HEK293 (cell line): ENCODE results near the gene LRCH4.

Experiments
- CTCF ChIA-PET: fragments of 350-600 bp; formaldehyde crosslinking; extraction: SDS; loops from one replicate; lab custom pipeline; 2021; ENCODE audit warnings: antibody characterized with exemption; lab: Yijun Ruan, JAX
- POLR2A ChIA-PET: fragments of 300-600 bp; formaldehyde crosslinking; extraction: SDS; loops from one replicate; lab custom pipeline; 2020; ENCODE audit warnings: antibody characterized with exemption, inconsistent platforms; lab: Yijun Ruan, JAX
- H3K27ac ChIP-seq: fragments of 200-500 bp; sonication (Bioruptor generic); 2 replicates; pipeline ENCODE4 v1.5.1; 2014; ENCODE audit warnings: low read depth, low read length, control low read depth, inconsistent platforms; ENCODE audit errors: extremely low read depth
- H3K36me3 ChIP-seq, 2 experiments: fragments of 200-500 bp in 1 of 2; sonication (Bioruptor generic) in 1 of 2; 1 replicate in 1 of 2; 2 replicates in 1 of 2; pipeline ENCODE4 v1.5.1; 2014 to 2017; ENCODE audit warnings: inconsistent platforms in 2 of 2, low read length in 2 of 2; ENCODE audit not compliant: control insufficient read depth in 2 of 2, insufficient read depth in 1 of 2
- H3K4me1 ChIP-seq: fragments of 200-500 bp; sonication (Bioruptor generic); 2 replicates; pipeline ENCODE4 v1.5.1; 2014; ENCODE audit warnings: mild to moderate bottlenecking, low read length, inconsistent platforms; ENCODE audit not compliant: control insufficient read depth, insufficient read depth
- H3K4me3 ChIP-seq: 2 replicates; pipeline ENCODE4 v1.5.1; 2011; ENCODE audit warnings: low read depth, mild to moderate bottlenecking, control low read depth, low read length, moderate library complexity
- H3K9me3 ChIP-seq: fragments of 200-500 bp; sonication (Bioruptor generic); 2 replicates; pipeline ENCODE4 v1.5.1; 2014; ENCODE audit warnings: low read depth, low read length, inconsistent platforms; ENCODE audit not compliant: control insufficient read depth, insufficient read depth
- HIC1 ChIP-seq: fragments of 450-650 bp; formaldehyde crosslinking; IDR thresholded peaks from 2 replicates; pipeline ENCODE4 v1.5.1; 2016; ENCODE audit warnings: missing biosample characterization, missing genetic modification characterization
- INSM2 ChIP-seq: fragments of 450-650 bp; formaldehyde crosslinking; IDR thresholded peaks from 2 replicates; pipeline ENCODE4 v1.5.1; 2016; ENCODE audit warnings: missing biosample characterization, missing genetic modification characterization
- KLF1 ChIP-seq: fragments of 450-650 bp; formaldehyde crosslinking; IDR thresholded peaks from 2 replicates; pipeline ENCODE4 v1.5.1; 2016; ENCODE audit warnings: missing biosample characterization, missing genetic modification characterization
- KLF9 ChIP-seq: fragments of 450-650 bp; formaldehyde crosslinking; IDR thresholded peaks from 2 replicates; pipeline ENCODE4 v1.5.1; 2016; ENCODE audit warnings: missing biosample characterization, missing genetic modification characterization, low read depth
- PATZ1 ChIP-seq: fragments of 450-650 bp; formaldehyde crosslinking; IDR thresholded peaks from 2 replicates; pipeline ENCODE4 v1.5.1; 2016; ENCODE audit warnings: missing biosample characterization, missing genetic modification characterization
- ZBTB48 ChIP-seq: fragments of 450-650 bp; formaldehyde crosslinking; IDR thresholded peaks from 2 replicates; pipeline ENCODE4 v1.5.1; 2016; ENCODE audit warnings: missing biosample characterization, missing genetic modification characterization
- ZNF114 ChIP-seq: fragments of 450-650 bp; formaldehyde crosslinking; IDR thresholded peaks from 2 replicates; pipeline ENCODE4 v1.5.0; 2017; ENCODE audit warnings: missing biosample characterization, missing genetic modification characterization
- ZNF24 ChIP-seq: fragments of 450-650 bp; formaldehyde crosslinking; IDR thresholded peaks from 2 replicates; pipeline ENCODE4 v1.5.1; 2016; ENCODE audit warnings: missing biosample characterization, missing genetic modification characterization
- ZNF266 ChIP-seq: fragments of 450-650 bp; formaldehyde crosslinking; IDR thresholded peaks from 2 replicates; pipeline ENCODE4 v1.5.1; 2016; ENCODE audit warnings: missing biosample characterization, missing genetic modification characterization, low read depth
- ZNF449 ChIP-seq: fragments of 450-650 bp; formaldehyde crosslinking; IDR thresholded peaks from 2 replicates; pipeline ENCODE4 v1.5.1; 2017; ENCODE audit warnings: missing biosample characterization, mild to moderate bottlenecking, missing genetic modification characterization, moderate library complexity
- ZNF777 ChIP-seq: fragments of 450-650 bp; formaldehyde crosslinking; IDR thresholded peaks from 2 replicates; pipeline ENCODE4 v1.5.1; 2017; ENCODE audit warnings: missing biosample characterization, missing genetic modification characterization, borderline replicate concordance
- ZSCAN30 ChIP-seq: fragments of 450-650 bp; IDR thresholded peaks from 2 replicates; pipeline ENCODE4 v1.5.1; 2018; ENCODE audit warnings: missing biosample characterization, mild to moderate bottlenecking, missing genetic modification characterization, moderate library complexity
- ZSCAN4 ChIP-seq: fragments of 450-650 bp; formaldehyde crosslinking; IDR thresholded peaks from 2 replicates; pipeline ENCODE4 v1.5.1; 2017; ENCODE audit warnings: missing biosample characterization, missing genetic modification characterization

The LRCH4 gene

GRCh38 chr7:100629117-100629716, 43.3 kb upstream of the LRCH4 start (continued):
- peak; percentile 39; the same call in 1 of the 2 replicates for TF ChIP-seq ZBTB48 (tag by site-specific recombination)
- no peak for TF ChIP-seq INSM2 (tag by site-specific recombination)
- TF ChIP-seq KLF9 (tag by site-specific recombination), result no peak
- 0 out of 2 replicates have a peak, but pooled peaks have one; percentile 10 for TF ChIP-seq PATZ1
- no peak for TF ChIP-seq ZNF24 (tag by site-specific recombination)
- TF ChIP-seq ZNF449 (tag by site-specific recombination), result no peak
- TF ChIP-seq HIC1, result no peak

- Histone ChIP-seq H3K4me1 (no peaks in the 10 kb centered on the region), H3K36me3 (no peaks in the 10 kb centered on the region), H3K9me3 (no peaks in the 10 kb centered on the region), H3K4me3 (no peak overlapping the region), H3K27ac (no peak overlapping the region)
- TF ChIP-seq ZSCAN4 (tag by site-specific recombination) (no peak), KLF1 (tag by site-specific recombination) (no peak), ZNF777 (tag by site-specific recombination) (no peak), ZNF266 (tag by site-specific recombination) (no peak), ZNF114 (tag by site-specific recombination) (no peak), ZSCAN30 (no peak)
- POLR2A ChIA-PET, result interaction anchor here (2.3 to 4.8 kb wide), 2 partner anchors 15 to 41 kb away, joined by 14 to 28 read pairs; partner anchors contain the start of genes FBXO24, LRCH4 and MOSPD3
- CTCF ChIA-PET, result interaction anchor here (1.5 kb wide), 1 partner anchor 158 kb away, joined by 4 read pairs; no protein-coding TSS in a partner anchor
Observed at GRCh38 chr7:100627238-100627549, 41.3 kb upstream of the LRCH4 start.
